ENCODE measurements around the gene TBC1D19.

The TBC1D19 gene

DNA sequence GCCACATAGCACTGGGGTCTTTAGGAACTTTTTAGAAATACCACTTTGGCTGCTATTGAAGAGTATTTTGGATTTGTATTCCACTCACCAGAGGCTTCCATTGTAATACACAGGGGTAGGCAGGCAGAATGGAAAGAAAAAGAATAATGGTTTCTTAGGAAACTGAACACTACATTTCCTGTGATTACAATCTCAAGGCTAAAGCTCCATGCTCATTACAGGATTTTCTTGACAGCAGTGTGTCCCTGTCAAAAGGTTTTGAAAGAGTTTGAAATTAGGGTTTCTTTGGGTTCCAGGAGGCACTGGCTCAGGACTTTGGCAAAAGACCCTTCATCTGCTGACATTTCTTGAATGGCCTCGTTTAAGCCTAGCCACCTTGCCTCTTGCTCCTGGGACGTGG lies 201.9 kb downstream of the TBC1D19 start:
- no peak for DNase-seq

DNA sequence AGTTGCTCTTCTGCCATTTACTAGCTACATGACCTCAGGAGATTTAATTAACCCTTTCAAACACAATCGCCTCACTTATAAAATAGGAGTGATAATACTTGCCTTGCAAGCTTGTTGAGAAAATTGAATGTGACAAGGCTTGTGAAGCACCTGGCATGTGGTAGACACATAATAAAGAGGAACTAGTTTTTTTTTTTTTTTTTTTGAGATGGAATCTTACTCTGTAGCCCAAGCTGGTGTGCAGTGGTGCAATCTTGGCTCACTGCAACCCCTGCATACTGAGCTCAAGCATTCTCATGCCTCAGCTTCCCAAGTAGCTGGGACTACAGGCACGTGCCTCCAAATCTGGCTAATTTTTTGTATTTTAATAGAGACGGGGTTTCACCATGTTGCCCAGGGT lies 203.0 kb downstream of the TBC1D19 start:
- DNase-seq: no peak

DNA sequence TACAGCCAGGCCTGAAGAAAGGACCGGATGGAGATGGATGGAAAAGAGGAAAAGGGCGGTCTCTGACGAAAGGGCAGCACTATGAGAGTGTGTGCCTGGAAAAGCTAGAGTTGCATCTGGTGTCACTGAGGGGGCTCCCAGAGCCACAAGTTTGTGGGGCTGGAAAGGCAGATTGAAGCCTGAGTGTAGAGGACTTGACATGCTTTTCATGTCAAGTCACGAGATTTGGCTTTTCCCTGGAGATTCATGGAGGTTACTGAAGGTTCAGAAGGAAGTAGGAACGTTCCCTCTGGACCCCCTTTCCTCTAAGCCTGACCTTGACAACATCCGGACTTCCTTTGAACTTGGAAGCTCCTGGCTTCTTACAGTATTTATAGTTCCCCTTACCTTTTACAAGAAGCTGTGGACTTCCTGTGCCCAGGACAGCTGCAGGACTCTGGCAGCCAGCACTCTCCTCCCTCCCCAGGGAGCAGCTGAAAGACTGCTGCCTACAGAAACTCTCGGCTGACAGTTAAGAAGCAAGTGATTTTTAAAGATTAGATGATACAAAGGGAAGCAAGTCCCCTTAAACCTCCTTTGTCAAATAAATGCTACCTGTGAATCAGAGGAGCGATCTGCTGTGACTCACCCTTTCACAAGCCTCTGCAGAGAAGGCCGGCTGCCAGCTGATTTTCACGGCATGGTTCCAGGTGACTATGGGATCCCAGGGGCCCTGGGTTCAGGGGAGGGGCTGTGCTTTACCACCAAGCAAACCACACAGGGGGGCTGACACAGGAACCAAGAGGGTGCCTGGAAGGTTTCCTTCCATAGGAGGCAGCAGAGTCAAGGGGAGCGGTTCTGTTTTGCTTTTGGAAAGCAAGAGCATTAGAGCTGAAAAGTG lies 203.8 kb downstream of the TBC1D19 start:
- peak; percentile 15 for DNase-seq

DNA sequence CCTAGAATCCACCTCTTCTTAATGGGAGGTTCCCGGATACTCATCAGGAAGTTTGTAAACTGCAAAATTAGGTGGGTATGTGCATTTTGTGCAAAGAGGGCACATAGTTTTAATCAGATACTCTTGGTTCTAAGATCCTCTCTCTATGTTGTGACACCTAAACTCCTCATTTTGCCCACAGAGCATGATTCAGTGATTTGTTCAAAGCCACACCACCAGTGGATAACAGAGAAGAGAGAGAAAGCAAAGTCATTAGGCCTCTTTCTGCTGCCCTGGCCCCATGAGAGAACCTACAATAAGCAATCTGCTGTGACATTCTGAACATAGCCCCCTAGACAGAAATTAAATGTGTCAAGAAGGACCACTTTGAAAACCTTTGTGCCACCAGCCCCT lies 204.5 kb downstream of the TBC1D19 start:
- DNase-seq: no peak

DNA sequence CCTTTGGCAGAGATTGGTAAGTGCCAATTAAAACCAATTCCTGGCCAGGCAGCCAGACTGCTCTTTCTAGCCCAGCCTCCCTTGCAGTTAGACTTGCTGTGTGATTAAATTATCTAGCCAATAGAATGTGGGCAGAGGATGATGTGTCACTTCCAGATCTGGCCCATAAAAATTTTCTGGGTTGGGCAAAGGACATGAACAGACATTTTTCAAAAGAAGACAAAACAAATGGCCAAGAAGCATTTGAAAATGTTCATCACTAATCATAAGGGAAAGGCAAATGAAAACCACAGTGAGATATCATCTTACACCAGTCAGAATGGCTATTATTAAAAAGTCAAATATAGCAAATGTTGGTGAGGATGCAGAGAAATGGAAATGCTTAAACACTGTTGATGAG lies 205.3 kb downstream of the TBC1D19 start:
- no peak for DNase-seq

DNA sequence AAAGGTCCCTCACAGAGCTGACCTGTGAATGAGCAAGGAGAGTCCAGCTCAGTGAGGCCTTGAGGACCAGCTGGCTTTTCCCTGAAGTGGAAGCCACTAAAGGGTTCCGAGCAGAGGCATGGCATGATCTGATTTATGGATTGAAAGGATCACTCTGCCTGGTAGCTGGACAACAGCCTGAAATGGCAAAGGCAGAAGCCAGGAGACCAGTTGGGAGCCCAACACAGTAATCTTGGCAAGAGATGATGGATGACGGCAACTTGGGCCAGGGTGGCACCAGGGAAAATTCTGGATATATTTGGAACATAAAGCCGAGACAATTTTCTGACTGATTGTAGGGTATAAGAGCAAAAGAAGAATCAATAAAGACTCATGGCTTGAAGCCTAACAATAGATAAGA lies 207.5 kb downstream of the TBC1D19 start:
- no peak for DNase-seq

DNA sequence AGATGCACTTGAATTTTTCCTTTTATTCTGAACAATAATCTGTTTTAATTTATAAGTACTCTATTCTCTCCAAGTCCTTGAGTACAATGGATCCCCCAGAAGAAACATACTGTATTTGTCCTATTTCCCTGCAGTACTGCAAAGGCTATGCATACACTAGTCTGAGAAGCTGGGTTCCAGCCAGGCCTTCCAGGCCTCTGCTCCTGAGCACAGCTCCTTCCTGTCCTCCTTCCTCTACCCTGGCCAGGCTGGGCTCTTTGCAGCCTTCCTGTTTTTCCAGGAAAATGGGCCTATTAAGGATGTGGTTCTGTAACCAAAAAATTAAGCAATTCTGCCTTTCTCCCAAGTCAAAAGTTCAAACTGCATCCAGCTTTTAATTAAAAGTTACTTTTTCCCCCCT lies 208.8 kb downstream of the TBC1D19 start:
- no peak for DNase-seq

DNA sequence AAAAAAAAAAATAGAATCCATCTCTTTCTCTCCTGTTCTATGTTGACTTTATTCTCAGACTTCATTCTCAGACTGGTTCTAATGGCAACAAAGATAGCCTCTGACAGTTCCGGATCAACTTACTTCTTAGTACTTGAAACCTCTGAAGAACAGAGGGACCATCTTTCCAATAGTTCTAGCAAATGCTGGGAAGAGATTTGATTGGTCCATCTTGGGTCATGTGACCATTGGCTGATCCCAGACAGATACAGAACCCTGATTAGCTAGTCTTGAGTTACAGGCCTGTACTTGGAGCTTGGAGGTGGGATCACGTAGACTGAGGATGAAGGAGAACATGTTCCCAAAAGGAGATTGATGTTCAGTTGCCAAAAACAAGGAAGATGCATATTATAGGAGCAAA lies 209.9 kb downstream of the TBC1D19 start:
- no peak for DNase-seq

DNA sequence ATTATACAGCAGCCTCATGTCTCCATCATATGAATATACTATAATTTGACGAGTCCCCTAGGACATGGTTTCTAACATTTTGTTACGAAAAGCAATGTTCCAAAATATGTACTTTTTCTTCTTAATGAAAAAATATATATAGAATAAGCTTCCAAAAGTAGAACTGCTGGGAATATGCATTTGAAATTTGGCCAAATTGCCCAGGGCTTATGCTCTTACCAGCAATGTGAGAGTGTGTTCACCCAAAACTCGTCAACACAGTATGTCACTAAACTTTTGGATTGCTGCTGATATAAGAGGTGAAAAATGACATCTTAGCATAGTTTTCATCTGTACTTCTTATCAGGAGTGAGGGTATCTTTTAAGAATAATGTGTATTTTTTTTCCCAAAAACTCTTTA lies 212.2 kb downstream of the TBC1D19 start:
- DNase-seq: no peak

DNA sequence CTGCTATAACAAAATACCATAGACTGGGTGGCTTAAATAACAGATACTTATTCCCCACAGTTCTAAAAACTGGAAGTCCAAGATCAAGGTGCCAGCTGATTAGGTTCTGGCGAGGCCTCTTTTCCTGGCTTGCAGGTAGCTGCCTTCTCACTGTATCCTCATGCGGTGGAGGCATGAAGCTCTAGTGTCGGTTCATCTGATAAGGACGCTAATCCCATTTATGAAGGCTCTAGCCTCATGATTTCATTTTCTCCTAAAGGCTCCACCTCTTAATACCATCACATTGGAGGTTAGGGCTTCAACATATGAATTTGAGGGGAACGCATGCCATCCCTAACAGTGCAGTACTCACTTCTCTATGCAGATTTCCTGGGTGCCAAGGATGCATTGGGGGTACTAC lies 218.9 kb downstream of the TBC1D19 start:
- DNase-seq: no peak

DNA sequence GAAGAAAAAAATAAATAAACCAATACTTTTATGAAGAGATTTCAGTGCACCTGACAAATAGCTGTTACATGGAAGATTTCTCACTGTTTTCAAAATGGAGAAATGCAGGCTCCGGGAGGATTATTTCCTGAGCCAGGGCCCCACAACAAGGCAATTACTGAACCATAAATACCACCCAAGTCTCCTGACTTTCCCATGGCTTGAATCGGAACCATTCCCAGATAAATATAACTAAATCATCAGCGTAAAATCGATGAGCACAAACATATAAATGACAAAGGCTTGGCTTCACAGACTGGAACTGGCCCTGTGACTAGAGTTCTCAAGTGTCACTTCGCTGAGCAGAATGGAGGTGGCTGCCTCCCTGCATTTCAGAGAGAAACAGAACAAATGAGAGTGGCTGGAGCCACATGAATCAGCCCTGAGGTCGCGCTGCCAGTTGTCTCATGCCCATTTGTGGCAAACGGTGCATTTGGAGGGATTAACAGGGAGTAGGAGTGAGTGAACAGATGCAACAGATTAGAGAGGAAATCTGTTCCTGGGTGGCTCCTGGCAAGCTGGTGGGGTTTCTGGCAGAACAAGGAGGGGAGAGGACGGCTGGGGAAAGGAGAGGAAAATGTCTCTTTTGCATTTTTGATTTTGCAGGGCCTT lies 219.5 kb downstream of the TBC1D19 start:
- DNase-seq: no peak

DNA sequence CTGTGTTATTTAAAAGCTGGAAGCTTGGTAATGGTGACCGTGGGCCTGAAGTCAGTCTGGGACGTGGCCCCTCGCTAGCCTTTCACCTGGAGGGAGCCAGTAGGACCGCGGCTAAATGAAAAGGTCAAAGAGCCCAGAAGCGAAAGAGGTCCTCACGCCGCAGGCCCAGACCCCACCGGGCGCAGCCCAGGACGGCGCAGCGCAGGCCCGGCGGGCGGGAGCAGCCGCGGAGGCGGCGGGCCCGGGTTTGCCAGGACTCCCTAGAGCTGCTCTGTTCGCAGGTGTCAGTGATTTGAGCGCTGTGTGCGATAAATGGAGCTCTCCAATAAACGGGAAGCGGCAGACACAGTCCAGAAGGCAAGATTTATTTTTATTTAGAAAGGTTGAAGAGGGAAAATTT lies 220.6 kb downstream of the TBC1D19 start:
- DNase-seq: no peak

DNA sequence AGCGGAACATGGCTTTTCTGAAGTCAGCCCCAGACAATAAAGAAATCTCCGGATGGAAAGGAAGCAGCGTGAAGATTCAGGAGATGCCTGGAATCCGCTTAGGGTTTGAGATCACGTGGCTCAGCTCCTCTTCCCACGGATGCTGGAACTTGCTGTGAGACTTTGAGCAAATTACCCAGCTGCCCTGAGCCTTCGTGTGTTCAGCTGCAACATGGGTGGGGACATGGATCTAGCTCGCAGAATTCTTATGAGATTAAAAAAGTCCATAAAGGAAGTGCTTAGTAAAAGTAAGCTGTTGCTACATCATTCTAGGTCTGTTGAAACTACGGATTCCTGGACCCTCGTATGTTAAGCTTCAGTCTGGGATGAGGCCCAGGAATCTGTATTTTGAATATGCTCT lies 221.0 kb downstream of the TBC1D19 start:
- DNase-seq: no peak
